Measurements from ENCODE around the gene SH3BP1.

- no peak for TF ChIP-seq CTCF (IDR thresholded peaks at IDR 0.05; ENCODE audit: low read depth, low read length, poor library complexity, severe bottlenecking)
- TF ChIP-seq EZH2phosphoT487 (IDR thresholded peaks at IDR 0.05; ENCODE audit: borderline replicate concordance, low read length): no peak
These were observed 15.2 kb downstream of the SH3BP1 start for GRCh38 chr22:37654563-37655251.
